GM18520 (cell line): ENCODE results near the gene CHTF18.
"Not testable (repeated sequence)": the region's sequence is repeated elsewhere in the genome, so short reads cannot be mapped to it uniquely, and the experiment has no call there.

Source experiments
- ATAC-seq: cut with Tn5 transposase; IDR thresholded peaks from one replicate; pipeline ENCODE4 v1.9.1; 2021; ENCODE audit not compliant: unreplicated experiment

Gene CHTF18

DNA sequence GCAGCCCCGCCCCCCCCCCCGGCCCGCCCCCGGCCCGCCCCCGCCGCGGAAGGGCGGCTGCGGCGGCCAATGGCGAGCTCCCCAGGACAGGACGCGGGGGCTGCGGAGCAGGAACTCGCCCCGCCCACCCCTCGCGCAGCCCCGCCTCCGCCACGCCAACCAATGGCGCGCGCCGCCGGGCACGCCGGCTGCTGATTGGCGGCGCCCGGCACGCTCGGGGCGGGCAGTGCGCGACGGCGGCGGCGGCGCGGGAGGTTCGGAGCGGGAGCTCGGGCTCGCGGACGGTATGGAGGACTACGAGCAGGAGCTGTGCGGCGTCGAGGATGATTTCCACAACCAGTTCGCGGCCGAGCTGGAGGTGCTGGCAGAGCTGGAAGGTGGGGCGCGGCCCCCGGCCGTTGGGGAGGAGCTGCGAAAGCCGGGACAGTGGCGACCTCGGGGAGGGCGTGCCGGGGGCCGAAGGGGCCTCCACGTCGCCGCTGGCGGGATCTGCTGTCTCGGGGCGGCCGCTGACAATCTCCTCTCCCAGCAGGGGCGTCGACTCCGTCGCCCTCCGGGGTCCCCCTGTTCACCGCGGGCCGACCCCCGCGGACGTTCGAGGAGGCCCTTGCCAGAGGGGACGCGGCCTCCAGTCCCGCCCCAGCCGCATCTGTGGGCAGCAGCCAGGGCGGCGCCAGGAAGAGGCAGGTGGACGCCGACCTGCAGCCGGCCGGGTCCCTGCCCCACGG, at the start of gene CHTF18:
TSS of gene CHTF18 (plus strand) at position 222 of the 728 bp plus-strand sequence. CDS start at position 287, 65 bp downstream.
- peak; percentile 75 for ATAC-seq

DNA sequence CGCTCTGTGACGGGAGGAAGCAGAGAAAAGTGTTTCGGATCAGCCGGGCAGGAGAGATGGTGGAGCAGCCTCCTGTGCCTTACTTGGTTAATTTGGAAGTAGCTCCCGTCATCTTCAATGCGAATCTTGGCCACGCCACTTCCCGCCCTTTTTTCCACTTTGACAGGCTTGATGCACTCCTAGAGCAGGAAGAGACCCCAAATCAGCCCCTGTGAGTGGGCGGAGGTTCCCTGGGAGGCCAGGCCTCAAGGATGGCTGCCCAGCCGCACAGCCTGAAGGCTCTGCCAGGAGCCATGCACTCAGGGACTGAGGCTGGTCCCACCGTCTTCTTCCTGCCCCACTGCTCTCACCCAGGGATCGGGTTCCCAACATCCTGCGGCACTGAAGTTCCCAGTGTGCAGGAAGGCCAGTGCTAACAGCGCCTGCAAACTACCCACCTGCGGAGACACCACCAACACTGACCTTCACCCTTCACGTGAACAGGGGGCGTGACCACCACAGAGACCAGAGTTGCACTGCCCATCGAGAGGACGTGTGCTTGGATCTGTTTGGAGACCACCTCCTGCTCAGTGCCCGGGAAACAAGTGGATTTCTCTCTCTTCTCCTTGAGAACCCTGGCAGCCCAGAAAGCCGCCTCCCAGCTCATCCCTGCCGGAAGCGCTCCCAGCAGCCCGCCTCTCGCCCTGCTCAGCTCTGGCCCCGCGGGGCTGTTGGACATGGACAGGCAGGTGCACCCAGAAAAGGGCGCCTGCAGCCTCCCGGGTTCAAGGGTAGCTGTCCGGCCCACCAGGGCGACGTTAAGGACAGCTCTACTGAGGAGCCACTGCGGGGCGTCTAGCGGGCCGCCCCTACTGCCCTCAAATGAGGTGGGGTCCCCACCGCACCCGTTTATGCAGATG, 48.6 kb upstream of the CHTF18 start:
- ATAC-seq, result no peak

DNA sequence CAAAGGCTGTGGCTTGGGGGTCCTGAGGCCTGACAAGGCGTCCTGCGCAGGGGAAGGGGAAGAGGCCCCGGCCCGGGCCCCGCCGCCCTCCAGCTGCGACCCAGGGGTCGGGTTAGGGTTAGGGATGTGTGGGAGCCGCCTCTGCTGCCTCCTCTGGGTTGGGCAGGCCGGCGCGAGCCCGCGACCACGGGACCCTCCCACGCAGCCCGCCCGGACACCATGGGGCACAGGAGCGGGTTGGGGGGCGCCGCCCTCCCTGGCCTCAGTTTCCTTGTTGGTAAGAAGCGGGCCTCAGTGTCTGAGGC, 48.0 kb upstream of the CHTF18 start:
- no peak for ATAC-seq

DNA sequence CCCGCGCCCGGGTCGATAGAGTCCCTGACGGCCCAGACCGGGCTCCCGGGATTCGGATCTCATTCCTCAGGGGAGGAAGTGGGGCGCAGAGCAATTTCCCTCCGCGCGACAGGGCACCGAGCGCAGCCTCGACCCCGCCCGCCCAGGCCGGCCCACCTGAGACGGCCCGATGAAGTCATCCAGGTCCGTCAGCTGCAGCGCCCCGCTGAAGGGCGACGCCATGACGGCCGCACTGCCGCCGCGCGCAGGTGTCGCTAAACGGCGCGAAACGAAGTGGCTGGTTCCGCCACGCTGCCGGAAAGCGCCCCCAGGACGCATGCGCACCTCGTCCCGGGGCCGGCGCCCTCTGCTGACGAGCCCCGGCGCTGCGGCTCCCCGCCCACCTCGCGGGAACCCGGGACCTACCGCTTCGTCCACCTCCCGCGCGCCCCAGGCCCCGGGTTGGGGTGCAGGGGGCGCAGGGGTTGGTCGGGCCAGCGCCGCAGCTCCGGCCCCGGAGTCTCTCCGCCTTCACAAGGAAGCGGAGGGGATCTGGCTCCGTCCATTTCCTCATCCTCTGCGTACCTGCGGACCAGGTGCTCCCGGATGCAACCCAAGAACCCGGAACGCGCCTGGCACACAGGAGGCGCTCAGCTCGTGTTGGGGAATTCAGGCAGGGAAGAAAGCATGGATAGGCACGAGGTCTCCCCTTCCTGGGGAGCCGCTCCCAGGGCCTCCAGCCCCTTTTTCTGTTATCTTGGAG, 47.5 kb upstream of the CHTF18 start, which contains the start of gene CIAO3:
TSS of gene CIAO3 (minus strand) at position 234 of the 742 bp plus-strand sequence. CDS start at position 222, 12 bp downstream.
- peak; percentile 78 for ATAC-seq

DNA sequence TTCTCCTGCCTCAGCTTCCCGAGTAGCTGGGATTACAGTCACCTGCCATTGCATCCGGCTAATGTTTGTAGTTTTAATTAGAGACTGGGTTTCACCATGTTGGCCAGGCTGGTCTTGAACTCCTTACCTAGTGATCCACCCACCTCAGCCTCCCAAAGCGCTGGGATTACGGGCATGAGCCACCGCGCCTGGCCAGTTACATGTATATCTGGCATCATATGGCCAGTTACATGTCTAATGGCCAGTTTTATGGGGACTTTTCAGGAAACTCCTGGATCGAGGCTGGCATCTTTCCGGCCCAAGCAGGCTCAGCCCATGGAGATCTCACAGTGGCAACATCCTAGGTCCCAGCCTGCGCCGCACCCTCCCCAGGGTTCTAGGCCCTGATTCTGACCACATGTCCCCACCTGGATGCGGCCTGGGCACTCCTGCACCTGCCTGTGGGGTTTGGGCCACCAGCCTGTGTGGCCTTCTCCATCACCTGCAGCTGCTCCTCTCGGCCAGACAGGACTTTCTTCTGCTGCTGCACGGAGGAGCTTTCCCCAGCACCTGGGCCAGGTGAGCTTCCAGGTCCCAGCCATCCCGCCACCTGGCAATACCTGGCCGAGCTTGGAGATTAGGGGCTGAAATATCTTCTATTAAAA, 46.3 kb upstream of the CHTF18 start:
- no peak for ATAC-seq

- not testable (repeated sequence) for ATAC-seq
Measured at GRCh38 chr16:742894-743293, 45.5 kb upstream of the CHTF18 start.

GRCh38 chr16:743794-744500, 44.5 kb upstream of the CHTF18 start:
- no peak for ATAC-seq

DNA sequence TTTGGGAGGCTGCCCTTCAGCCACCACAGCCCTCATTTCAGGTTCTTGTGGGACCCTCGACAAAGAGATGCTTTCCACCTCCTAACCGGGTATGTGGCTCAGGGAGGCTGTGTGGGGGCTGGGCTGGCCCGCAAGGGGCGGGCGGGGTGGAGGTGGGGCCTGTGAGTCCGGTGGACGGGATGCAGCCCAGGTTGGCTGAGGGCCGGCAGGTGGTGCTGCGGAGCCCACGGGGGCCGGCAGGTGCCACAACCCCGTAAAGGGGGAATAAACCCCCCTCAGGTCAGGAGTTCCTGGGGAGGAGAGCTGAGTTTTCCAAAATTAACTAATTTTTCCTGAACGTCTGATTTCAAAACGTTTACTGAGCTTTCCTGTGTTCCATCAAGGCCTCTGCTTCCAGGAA, 42.7 kb upstream of the CHTF18 start:
- ATAC-seq, result no peak

DNA sequence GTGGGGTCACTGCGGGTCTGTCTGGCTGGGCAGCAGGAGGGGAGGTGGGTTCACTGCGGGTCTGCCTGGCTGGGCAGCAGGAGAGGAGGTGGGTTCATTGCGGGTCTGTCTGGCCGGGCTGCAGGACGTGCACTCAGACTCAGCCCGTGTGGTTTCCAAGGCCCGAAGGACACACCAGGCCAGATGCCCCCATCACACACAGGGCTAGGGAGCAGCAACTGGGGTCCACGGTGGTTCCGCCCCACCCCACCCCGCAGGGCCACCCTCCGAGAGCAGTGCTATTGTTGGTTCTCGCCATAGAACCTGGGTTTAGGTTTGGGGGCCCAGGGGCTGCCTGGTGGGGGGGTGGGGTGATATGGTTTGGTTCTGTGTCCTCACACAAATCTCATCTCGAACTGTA, 41.8 kb upstream of the CHTF18 start:
- ATAC-seq, result no peak

DNA sequence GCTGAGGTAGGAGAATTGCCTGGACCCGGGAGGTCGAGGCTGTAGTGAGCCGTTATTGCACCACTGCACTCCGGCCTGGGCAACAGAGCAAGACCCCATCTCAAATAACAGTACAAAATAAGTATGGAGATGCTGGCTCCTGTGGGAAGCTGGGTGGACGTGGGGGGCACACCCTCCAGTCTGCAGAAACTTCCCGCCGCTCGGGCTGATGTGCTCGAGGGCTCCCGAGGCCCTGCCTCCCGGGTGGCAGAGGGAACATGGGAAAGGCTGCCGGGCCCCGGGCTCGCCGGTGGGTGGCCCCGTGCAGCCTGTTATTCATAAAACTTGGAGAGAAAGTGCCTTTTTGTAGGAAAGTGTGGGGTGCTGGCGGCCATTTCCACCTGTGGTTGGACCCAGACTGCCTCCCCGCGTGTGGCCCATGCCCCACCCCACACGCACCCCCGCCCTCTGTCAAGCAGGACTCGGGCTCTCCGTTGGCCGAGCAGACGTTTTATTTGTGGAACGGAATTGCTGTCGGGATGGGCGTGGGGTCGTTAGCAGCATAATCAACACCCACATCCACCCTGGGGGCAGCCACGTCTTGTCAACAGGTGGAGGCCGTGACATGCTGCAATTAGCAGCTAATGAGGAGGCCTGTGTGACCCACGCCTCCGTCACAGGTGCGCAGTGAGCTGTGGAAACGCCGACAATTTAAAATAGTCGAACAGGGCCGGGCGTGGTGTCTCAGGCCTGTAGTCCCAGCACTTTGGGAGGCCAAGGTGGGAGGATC, 40.3 kb upstream of the CHTF18 start:
- ATAC-seq, result no peak

- no peak for ATAC-seq
Measured at GRCh38 chr16:749010-749409, 39.4 kb upstream of the CHTF18 start.

- ATAC-seq, result no peak
Measured at GRCh38 chr16:750485-750884, 37.9 kb upstream of the CHTF18 start.

- no peak for ATAC-seq
Measured at GRCh38 chr16:751152-752006, 37.0 kb upstream of the CHTF18 start.

GRCh38 chr16:752007-752312, 36.5 kb upstream of the CHTF18 start:
- no peak for ATAC-seq

DNA sequence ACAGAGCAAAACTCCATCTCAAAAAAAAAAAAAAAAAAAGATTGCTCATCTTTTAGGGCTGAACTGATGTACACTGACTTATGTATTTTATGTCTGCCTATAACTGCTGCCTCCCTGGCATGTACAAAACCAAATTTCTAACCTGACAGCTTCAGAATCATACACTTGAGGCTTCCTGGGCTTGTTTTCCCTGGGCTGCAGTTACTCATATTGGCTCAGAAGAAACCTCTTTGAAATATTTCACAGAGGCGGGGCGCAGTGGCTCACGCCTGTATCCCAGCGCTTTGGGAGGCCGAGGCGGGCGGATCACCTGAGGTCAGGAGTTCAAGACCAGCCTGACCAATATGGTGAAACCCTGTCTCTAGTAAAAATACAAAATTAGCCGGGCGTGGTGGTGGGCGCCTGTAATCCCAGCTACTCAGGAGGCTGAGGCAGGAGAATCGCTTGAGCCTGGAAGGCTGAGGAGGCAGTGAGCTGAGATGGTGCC, 34.3 kb upstream of the CHTF18 start:
- ATAC-seq, result not testable (repeated sequence)

DNA sequence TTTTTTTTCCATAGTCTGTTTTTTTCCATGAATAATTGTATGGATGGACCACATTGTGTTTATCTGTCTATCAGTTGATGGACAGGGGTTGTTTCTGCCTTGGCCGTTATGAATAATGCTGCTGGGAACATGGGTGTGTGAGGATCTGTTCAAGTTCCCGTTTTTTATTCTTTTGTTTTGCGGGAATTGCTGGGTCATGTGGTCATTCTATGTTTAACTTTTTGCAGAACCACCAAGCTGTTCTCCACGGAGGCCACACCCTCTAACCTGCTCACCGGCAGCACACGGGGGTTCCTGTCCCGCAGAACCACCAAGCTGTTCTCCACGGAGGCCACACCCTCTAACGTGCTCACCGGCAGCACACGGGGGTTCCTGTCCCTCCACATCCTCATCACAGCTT, 33.8 kb upstream of the CHTF18 start:
- no peak for ATAC-seq

DNA sequence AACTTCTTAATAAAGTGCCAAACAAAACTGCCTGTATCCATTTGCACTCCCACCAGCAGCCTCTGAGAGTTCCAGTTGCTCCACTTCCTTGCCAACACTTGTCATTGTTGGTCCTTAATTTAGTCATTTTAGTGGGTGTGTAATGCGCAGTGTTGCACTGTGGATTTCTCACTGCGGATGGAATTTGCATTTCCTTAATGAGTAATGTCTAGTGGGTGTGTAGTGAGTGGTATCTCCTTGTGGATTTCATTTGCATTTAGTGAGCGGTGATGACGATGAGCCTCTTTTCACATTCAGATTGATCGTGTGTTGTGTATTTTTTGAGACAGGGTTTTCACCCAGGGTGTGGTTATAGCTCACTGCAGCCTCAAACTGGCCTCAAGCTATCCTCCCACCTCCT, 32.0 kb upstream of the CHTF18 start:
- ATAC-seq, result no peak

DNA sequence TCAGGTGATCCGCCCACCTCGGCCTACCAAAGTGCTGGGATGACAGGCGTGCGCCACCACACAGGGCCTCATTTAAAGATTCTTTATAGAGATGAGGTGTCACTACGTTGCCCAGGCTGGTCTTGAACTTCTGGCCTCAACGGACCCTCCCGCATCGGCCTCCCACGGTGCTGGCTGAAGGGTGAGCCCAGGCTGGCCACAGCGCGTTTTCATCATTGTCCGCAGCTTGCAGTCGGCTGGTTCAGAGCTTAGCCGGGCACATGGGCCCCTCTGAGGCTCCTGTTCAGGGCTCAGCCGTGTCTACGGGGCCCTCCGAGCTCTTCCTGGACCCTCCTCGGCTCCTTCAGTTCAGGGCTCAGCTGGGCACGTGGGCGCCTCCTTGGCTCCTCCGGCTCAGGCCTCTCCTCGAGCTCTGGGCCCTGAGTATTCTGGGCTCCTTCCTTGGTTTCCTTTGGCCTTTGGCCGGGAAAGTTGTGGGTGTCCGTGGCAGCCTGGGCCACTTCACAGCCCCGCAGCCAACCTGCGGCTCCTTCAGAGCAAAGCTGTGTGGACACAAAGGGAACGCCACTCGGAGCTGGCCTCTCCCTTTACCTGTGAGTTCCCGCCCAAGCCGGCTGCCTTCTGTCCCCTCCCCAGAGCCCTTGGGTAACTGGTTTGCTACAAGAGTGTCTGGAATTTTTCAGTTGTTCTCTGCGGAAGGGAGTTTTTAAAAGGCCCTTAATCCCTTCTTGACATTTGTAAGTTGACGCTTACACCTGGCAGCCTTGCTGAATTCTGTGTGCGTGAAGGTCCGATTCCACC, 29.1 kb upstream of the CHTF18 start:
- no peak for ATAC-seq
